Measurements from ENCODE around the gene SLC9A9. TPM values are rescaled to one million over a fixed set of nuclear protein-coding genes. Genes with fewer than 3 reads are reported as not detected.

The SLC9A9 gene
- total RNA-seq, 1 experiment from 2014 or later: 1.5 TPM

DNA sequence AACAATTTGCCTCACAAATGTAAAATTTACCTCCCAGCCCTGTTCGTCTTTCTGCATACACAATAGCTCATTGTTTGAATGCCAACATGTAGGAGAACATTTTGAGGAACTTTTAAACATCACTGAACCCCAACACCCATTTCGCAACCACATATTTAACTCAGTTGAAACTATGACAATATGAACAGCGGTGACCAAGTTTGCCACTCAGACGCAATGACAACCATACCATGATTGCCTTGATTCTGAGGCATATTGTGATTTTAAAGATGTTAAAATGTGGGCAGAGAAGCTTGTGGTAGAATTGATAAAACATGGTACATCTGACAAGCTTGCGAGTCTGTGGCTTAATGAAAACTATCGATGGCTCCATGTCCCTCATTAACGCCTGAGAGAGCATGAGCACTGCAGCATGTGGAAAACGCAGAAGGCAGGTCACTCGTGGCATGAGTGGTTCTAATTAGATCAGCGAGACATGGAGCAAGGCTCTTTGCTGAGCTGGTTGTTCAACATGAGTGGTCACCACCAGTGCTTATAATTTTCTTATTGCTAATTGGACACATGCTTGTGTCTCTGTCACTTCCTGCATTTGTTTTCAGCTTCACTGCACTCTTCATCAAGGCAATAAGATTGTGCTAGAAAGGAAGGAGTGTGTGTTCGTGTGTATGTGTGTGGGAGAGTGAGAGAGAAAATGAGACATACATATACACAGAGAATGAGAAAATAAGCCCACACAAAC, 611.9 kb downstream of the SLC9A9 start:
- H3K4me1 Mint-ChIP-seq (ENCODE audit: low read depth, unreplicated experiment): no peaks in the 10 kb centered on the region
- peaks cover 36% of the 10 kb centered on the region for H3K27me3 Mint-ChIP-seq (ENCODE audit: unreplicated experiment)
- no peak overlapping the region for H3K27ac Mint-ChIP-seq (ENCODE audit: unreplicated experiment)
- intact Hi-C loops (cut with micrococcal nuclease; ENCODE audit: unreplicated experiment): no loop called here
- H3K4me3 Mint-ChIP-seq (ENCODE audit: low read depth, unreplicated experiment): no peak overlapping the region
- DNase-seq: no peak
- no peaks in the 10 kb centered on the region for H3K36me3 Mint-ChIP-seq (ENCODE audit: insufficient read depth, unreplicated experiment)
- CTCF ChIA-PET: no interaction called here
- TF ChIP-seq, protein P1, sequence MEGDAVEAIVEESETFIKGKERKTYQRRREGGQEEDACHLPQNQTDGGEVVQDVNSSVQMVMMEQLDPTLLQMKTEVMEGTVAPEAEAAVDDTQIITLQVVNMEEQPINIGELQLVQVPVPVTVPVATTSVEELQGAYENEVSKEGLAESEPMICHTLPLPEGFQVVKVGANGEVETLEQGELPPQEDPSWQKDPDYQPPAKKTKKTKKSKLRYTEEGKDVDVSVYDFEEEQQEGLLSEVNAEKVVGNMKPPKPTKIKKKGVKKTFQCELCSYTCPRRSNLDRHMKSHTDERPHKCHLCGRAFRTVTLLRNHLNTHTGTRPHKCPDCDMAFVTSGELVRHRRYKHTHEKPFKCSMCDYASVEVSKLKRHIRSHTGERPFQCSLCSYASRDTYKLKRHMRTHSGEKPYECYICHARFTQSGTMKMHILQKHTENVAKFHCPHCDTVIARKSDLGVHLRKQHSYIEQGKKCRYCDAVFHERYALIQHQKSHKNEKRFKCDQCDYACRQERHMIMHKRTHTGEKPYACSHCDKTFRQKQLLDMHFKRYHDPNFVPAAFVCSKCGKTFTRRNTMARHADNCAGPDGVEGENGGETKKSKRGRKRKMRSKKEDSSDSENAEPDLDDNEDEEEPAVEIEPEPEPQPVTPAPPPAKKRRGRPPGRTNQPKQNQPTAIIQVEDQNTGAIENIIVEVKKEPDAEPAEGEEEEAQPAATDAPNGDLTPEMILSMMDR (IDR thresholded peaks at IDR 0.05; ENCODE audit: unreplicated experiment): no peak
- no peaks in the 10 kb centered on the region for H3K9me3 Mint-ChIP-seq (ENCODE audit: low read depth, unreplicated experiment)
- BruUV-seq (replicated peaks): no TSS peak

GRCh38 chr3:143235614-143236204, 612.6 kb downstream of the SLC9A9 start:
- Mint-ChIP-seq H3K36me3 (ENCODE audit: insufficient read depth, unreplicated experiment) (no peaks in the 10 kb centered on the region), H3K27me3 (ENCODE audit: unreplicated experiment) (peaks cover 43% of the 10 kb centered on the region), H3K27ac (ENCODE audit: unreplicated experiment) (no peak overlapping the region), H3K4me3 (ENCODE audit: low read depth, unreplicated experiment) (no peak overlapping the region), H3K9me3 (ENCODE audit: low read depth, unreplicated experiment) (no peaks in the 10 kb centered on the region), H3K4me1 (ENCODE audit: low read depth, unreplicated experiment) (no peaks in the 10 kb centered on the region)
- no peak for DNase-seq
- intact Hi-C loops (cut with micrococcal nuclease; ENCODE audit: unreplicated experiment): no loop called here
- CTCF ChIA-PET: no interaction called here
- TF ChIP-seq, protein P1 (IDR thresholded peaks at IDR 0.05; ENCODE audit: unreplicated experiment): no peak
- no TSS peak for BruUV-seq (replicated peaks)

GRCh38 chr3:143234526-143234925, 613.7 kb downstream of the SLC9A9 start:
- no peak overlapping the region for H3K4me3 Mint-ChIP-seq (ENCODE audit: low read depth, unreplicated experiment)
- CTCF ChIA-PET: no interaction called here
- no TSS peak for BruUV-seq (replicated peaks)
- H3K36me3 Mint-ChIP-seq (ENCODE audit: insufficient read depth, unreplicated experiment): no peaks in the 10 kb centered on the region
- TF ChIP-seq, protein P1 (IDR thresholded peaks at IDR 0.05; ENCODE audit: unreplicated experiment): no peak
- intact Hi-C loops (cut with micrococcal nuclease; ENCODE audit: unreplicated experiment): no loop called here
- H3K27me3 Mint-ChIP-seq (ENCODE audit: unreplicated experiment): peaks cover 43% of the 10 kb centered on the region
- no peak overlapping the region for H3K27ac Mint-ChIP-seq (ENCODE audit: unreplicated experiment)
- no peaks in the 10 kb centered on the region for H3K4me1 Mint-ChIP-seq (ENCODE audit: low read depth, unreplicated experiment)
- H3K9me3 Mint-ChIP-seq (ENCODE audit: low read depth, unreplicated experiment): no peaks in the 10 kb centered on the region
- no peak for DNase-seq

GRCh38 chr3:143232981-143233380, 615.3 kb downstream of the SLC9A9 start:
- no peak for DNase-seq
- H3K4me3 Mint-ChIP-seq (ENCODE audit: low read depth, unreplicated experiment): no peak overlapping the region
- intact Hi-C loops (cut with micrococcal nuclease; ENCODE audit: unreplicated experiment): no loop called here
- H3K27ac Mint-ChIP-seq (ENCODE audit: unreplicated experiment): no peak overlapping the region
- CTCF ChIA-PET: no interaction called here
- no peaks in the 10 kb centered on the region for H3K36me3 Mint-ChIP-seq (ENCODE audit: insufficient read depth, unreplicated experiment)
- H3K9me3 Mint-ChIP-seq (ENCODE audit: low read depth, unreplicated experiment): no peaks in the 10 kb centered on the region
- TF ChIP-seq, protein P1 (IDR thresholded peaks at IDR 0.05; ENCODE audit: unreplicated experiment): no peak
- BruUV-seq (replicated peaks): no TSS peak
- H3K27me3 Mint-ChIP-seq (ENCODE audit: unreplicated experiment): peaks cover 43% of the 10 kb centered on the region
- H3K4me1 Mint-ChIP-seq (ENCODE audit: low read depth, unreplicated experiment): no peaks in the 10 kb centered on the region

All from Calu3 (cell line).